WTC11 (cell line): ENCODE measurements around the gene ISLR.

ENCODE experiments used
- ATF3 ChIP-seq: sonication (generic); formaldehyde crosslinking; conservative IDR thresholded peaks from 2 replicates; pipeline ENCODE4 v1.8.1; 2022; ENCODE audit warnings: mild to moderate bottlenecking, missing genetic modification reagents
- E2F5 ChIP-seq: sonication (generic); formaldehyde crosslinking; IDR thresholded peaks from 2 replicates; pipeline ENCODE4 v1.8.1; 2022; ENCODE audit warnings: mild to moderate bottlenecking, moderate library complexity, missing genetic modification reagents
- IRF1 ChIP-seq: sonication (generic); formaldehyde crosslinking; IDR thresholded peaks from 2 replicates; pipeline ENCODE4 v1.8.0; 2023; ENCODE audit warnings: missing genetic modification reagents
- JUN ChIP-seq: sonication (generic); formaldehyde crosslinking; IDR thresholded peaks from 2 replicates; pipeline ENCODE4 v1.8.0; 2023; ENCODE audit warnings: mild to moderate bottlenecking, missing genetic modification reagents
- KAT7 ChIP-seq: sonication (generic); formaldehyde crosslinking; IDR thresholded peaks from 2 replicates; pipeline ENCODE4 v1.8.1; 2023; ENCODE audit warnings: missing genetic modification reagents, mild to moderate bottlenecking, borderline replicate concordance
- MAX ChIP-seq: sonication (generic); formaldehyde crosslinking; IDR thresholded peaks from 2 replicates; pipeline ENCODE4 v1.8.0; 2022; ENCODE audit warnings: mild to moderate bottlenecking, missing genetic modification reagents
- NR1H2 ChIP-seq: sonication (generic); formaldehyde crosslinking; IDR thresholded peaks from 2 replicates; pipeline ENCODE4 v1.9.0; 2021; ENCODE audit warnings: mild to moderate bottlenecking, moderate library complexity, missing genetic modification reagents
- RELA ChIP-seq: sonication (generic); formaldehyde crosslinking; IDR thresholded peaks from 2 replicates; pipeline ENCODE4 v1.8.1; 2022; ENCODE audit warnings: missing genetic modification reagents, mild to moderate bottlenecking, borderline replicate concordance
- TEAD1 ChIP-seq: sonication (generic); formaldehyde crosslinking; IDR thresholded peaks from 2 replicates; pipeline ENCODE4 v1.8.0; 2022; ENCODE audit warnings: mild to moderate bottlenecking, missing genetic modification reagents
- USF1 ChIP-seq: sonication (generic); formaldehyde crosslinking; IDR thresholded peaks from 2 replicates; pipeline ENCODE4 v1.8.0; 2022; ENCODE audit warnings: mild to moderate bottlenecking, missing genetic modification reagents
- ZMAT4 ChIP-seq: fragments of 250-450 bp; sonication (Bioruptor Pico); IDR thresholded peaks from 2 replicates; pipeline ENCODE4 v1.9.0; 2021; ENCODE audit warnings: mild to moderate bottlenecking
- ZNF232 ChIP-seq: sonication (generic); formaldehyde crosslinking; IDR thresholded peaks from 2 replicates; pipeline ENCODE4 v1.8.0; 2022; ENCODE audit warnings: mild to moderate bottlenecking, missing genetic modification reagents
- TF ChIP-seq, protein P1 (sequence below): fragments of 250-450 bp; sonication (Bioruptor Pico); IDR thresholded peaks from 2 replicates; pipeline ENCODE4 v2.1.2; 2022; ENCODE audit warnings: mild to moderate bottlenecking, moderate library complexity
- TF ChIP-seq, protein P2 (sequence below): fragments of 200-600 bp; IDR thresholded peaks from 2 replicates; pipeline ENCODE4 v1.8.0; 2022; ENCODE audit warnings: antibody characterized with exemption

DNA sequence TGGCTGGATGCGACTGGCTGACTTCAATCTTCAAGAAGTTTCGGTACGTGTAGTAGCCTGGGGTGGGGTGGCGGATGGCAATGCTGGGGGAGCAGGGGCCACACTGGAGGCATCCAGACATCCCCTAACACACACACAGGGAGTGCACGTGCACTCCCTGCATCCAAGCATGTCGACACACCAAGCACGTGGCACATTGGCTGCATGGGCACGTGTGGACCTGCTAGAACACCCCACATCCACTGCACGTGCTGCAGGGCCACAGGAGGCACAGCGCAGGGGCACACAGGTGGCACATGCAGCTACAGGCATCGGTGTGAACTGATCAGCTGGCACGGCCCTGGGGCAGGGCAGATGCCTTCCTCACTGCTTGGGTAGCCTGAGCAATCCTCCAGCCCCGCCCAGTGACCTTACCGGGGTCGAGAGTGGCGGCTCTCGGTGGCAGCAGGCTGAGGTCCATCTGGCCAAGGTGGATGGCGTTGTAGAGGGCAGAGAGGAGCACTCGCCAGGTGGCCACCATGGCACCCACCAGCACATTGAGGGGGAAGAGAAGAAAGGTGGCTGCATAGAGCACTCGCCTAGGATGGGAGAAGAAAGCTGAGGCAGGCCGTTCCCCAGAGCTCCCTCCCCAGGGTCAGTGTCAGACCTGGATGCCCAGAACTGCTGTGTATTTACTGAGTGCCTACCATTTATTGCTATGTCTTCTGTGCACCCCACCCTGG is 7.5 kb downstream of the ISLR start:
- no peak for TF ChIP-seq ZNF232 (CRISPR knock-in tag)
- no peak for TF ChIP-seq E2F5 (CRISPR knock-in tag)
- TF ChIP-seq ZMAT4 (CRISPR knock-in tag), result no peak
- TF ChIP-seq, protein P1, sequence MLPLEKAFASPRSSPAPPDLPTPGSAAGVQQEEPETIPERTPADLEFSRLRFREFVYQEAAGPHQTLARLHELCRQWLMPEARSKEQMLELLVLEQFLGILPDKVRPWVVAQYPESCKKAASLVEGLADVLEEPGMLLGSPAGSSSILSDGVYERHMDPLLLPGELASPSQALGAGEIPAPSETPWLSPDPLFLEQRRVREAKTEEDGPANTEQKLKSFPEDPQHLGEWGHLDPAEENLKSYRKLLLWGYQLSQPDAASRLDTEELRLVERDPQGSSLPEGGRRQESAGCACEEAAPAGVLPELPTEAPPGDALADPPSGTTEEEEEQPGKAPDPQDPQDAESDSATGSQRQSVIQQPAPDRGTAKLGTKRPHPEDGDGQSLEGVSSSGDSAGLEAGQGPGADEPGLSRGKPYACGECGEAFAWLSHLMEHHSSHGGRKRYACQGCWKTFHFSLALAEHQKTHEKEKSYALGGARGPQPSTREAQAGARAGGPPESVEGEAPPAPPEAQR (CRISPR knock-in tag), result no peak
- no peak for TF ChIP-seq MAX (CRISPR knock-in tag)
- TF ChIP-seq, protein P2, sequence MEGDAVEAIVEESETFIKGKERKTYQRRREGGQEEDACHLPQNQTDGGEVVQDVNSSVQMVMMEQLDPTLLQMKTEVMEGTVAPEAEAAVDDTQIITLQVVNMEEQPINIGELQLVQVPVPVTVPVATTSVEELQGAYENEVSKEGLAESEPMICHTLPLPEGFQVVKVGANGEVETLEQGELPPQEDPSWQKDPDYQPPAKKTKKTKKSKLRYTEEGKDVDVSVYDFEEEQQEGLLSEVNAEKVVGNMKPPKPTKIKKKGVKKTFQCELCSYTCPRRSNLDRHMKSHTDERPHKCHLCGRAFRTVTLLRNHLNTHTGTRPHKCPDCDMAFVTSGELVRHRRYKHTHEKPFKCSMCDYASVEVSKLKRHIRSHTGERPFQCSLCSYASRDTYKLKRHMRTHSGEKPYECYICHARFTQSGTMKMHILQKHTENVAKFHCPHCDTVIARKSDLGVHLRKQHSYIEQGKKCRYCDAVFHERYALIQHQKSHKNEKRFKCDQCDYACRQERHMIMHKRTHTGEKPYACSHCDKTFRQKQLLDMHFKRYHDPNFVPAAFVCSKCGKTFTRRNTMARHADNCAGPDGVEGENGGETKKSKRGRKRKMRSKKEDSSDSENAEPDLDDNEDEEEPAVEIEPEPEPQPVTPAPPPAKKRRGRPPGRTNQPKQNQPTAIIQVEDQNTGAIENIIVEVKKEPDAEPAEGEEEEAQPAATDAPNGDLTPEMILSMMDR, result no peak
- no peak for TF ChIP-seq USF1 (CRISPR knock-in tag)
- no peak for TF ChIP-seq RELA (CRISPR knock-in tag)
- no peak for TF ChIP-seq KAT7
- no peak for TF ChIP-seq JUN (CRISPR knock-in tag)
- TF ChIP-seq TEAD1 (CRISPR knock-in tag), result no peak
- no peak for TF ChIP-seq IRF1 (CRISPR knock-in tag)
- no peak for TF ChIP-seq ATF3 (CRISPR knock-in tag)
- no peak for TF ChIP-seq NR1H2 (CRISPR knock-in tag)
